Measurements from ENCODE around the gene TRPV6. TPM values are rescaled to one million over a fixed set of nuclear protein-coding genes. Genes with fewer than 3 reads are reported as not detected.
A peak's percentile ranks its signal among the peaks of the same experiment; 100 is the strongest.

Gene TRPV6
- polyA plus RNA-seq, 1 donor: 0.05 TPM

GRCh38 chr7:142867398-142868187 is 18.0 kb downstream of the TRPV6 start:
- no peak for DNase-seq

GRCh38 chr7:142867097-142867378 is 18.5 kb downstream of the TRPV6 start:
- DNase-seq: no peak

- DNase-seq: no peak
Observed at GRCh38 chr7:142866361-142867096, 19.0 kb downstream of the TRPV6 start.

- no peak for DNase-seq
Observed at GRCh38 chr7:142865766-142866165, 19.8 kb downstream of the TRPV6 start.

GRCh38 chr7:142864980-142865747 is 20.4 kb downstream of the TRPV6 start:
- no peak for DNase-seq

- no peak for DNase-seq
Observed at GRCh38 chr7:142863891-142864685, 21.5 kb downstream of the TRPV6 start.

GRCh38 chr7:142862786-142863400 is 22.7 kb downstream of the TRPV6 start:
- DNase-seq: no peak

GRCh38 chr7:142862351-142862750 is 23.2 kb downstream of the TRPV6 start:
- DNase-seq: no peak

- DNase-seq: no peak
Observed at GRCh38 chr7:142860968-142861367, 24.6 kb downstream of the TRPV6 start.

GRCh38 chr7:142859829-142860228 is 25.7 kb downstream of the TRPV6 start:
- no peak for DNase-seq

- DNase-seq: no peak
Observed at GRCh38 chr7:142859411-142859810, 26.1 kb downstream of the TRPV6 start.

GRCh38 chr7:142857625-142858024 is 27.9 kb downstream of the TRPV6 start:
- no peak for DNase-seq

- no peak for DNase-seq
Observed at GRCh38 chr7:142856565-142857245, 28.8 kb downstream of the TRPV6 start.

GRCh38 chr7:142855756-142856564 is 29.6 kb downstream of the TRPV6 start:
- DNase-seq: no peak

GRCh38 chr7:142855114-142855743 is 30.3 kb downstream of the TRPV6 start:
- DNase-seq: peak; percentile 18

- peak; percentile 88 for DNase-seq
Observed at GRCh38 chr7:142854372-142855113, 31.0 kb downstream of the TRPV6 start, which contains the start of gene EPHB6. Gene EPHB6, plus strand, starts transcription at chr7:142855076. Its CDS starts 8,152 bp downstream, at chr7:142863228.

- peak; percentile 67 for DNase-seq
Observed at GRCh38 chr7:142853739-142854371, 31.7 kb downstream of the TRPV6 start.

GRCh38 chr7:142851919-142852318 is 33.6 kb downstream of the TRPV6 start:
- DNase-seq: no peak

GRCh38 chr7:142851269-142851668 is 34.3 kb downstream of the TRPV6 start:
- DNase-seq: no peak

Data from hindlimb muscle (tissue), 1 donor.